ENCODE data around the gene SUFU. TPM values are rescaled to one million over a fixed set of nuclear protein-coding genes. Genes with fewer than 3 reads are reported as not detected.
"Not testable (repeated sequence)": the region's sequence is repeated elsewhere in the genome, so short reads cannot be mapped to it uniquely, and the experiment has no call there.

The SUFU gene
- total and polyA plus RNA-seq, 5 experiments from 2014 or later, result 2.3 to 14.3 (median 7.4) TPM

GRCh38 chr10:102522874-102523249, 19.1 kb downstream of the SUFU start:
- no peak overlapping the region for H3K4me3 Mint-ChIP-seq
- H3K9me3 Mint-ChIP-seq, result no peaks in the 10 kb centered on the region
- POLR2A ChIA-PET, result no interaction called here
- no peak for DNase-seq
- no peaks in the 10 kb centered on the region for H3K27me3 Mint-ChIP-seq
- peak overlapping the region in 1 of 10 donors; percentile 22 for H3K27ac Mint-ChIP-seq
- peaks cover 0 to 54% (median 10%) of the 10 kb centered on the region in 3 donors for H3K36me3 Mint-ChIP-seq
- H3K4me1 Mint-ChIP-seq, result peaks cover 3 to 32% (median 17%) of the 10 kb centered on the region in 4 donors
- no peak for ATAC-seq

GRCh38 chr10:102523250-102524029, 19.7 kb downstream of the SUFU start:
- H3K36me3 Mint-ChIP-seq, result peaks cover 0 to 57% (median 10%) of the 10 kb centered on the region in 3 donors
- no peaks in the 10 kb centered on the region for H3K9me3 Mint-ChIP-seq
- peaks cover 3 to 32% (median 17%) of the 10 kb centered on the region in 4 donors for H3K4me1 Mint-ChIP-seq
- H3K27me3 Mint-ChIP-seq, result no peaks in the 10 kb centered on the region
- no peak overlapping the region for H3K4me3 Mint-ChIP-seq
- H3K27ac Mint-ChIP-seq, result peak overlapping the region in 3 of 10 donors; percentile 36 to 54 (median 49)
- DNase-seq (no peak), ATAC-seq (no peak)
- POLR2A ChIA-PET, result interaction anchor here (0.6 kb wide), 1 partner anchor 9 kb away, joined by 3 read pairs; no protein-coding TSS in a partner anchor

- DNase-seq (no peak), ATAC-seq (no peak)
- Mint-ChIP-seq H3K27me3 (no peaks in the 10 kb centered on the region), H3K9me3 (no peaks in the 10 kb centered on the region), H3K36me3 (peaks cover 0 to 60% (median 10%) of the 10 kb centered on the region in 3 donors), H3K4me1 (peaks cover 3 to 32% (median 18%) of the 10 kb centered on the region in 4 donors), H3K4me3 (no peak overlapping the region), H3K27ac (no peak overlapping the region)
- POLR2A ChIA-PET, result interaction anchor here (0.7 kb wide), 1 partner anchor 648 kb away, joined by 5 read pairs; no protein-coding TSS in a partner anchor
These were observed 21.0 kb downstream of the SUFU start for GRCh38 chr10:102524746-102525145.

- H3K27me3 Mint-ChIP-seq, result no peaks in the 10 kb centered on the region
- H3K4me1 Mint-ChIP-seq, result peaks cover 5 to 19% (median 9%) of the 10 kb centered on the region in 4 donors
- no peak for DNase-seq
- POLR2A ChIA-PET, result interaction anchor here (0.7 kb wide), 1 partner anchor 18 kb away, joined by 4 read pairs; no protein-coding TSS in a partner anchor
- H3K4me3 Mint-ChIP-seq, result no peak overlapping the region
- H3K36me3 Mint-ChIP-seq, result peaks cover 0 to 45% (median 6%) of the 10 kb centered on the region in 3 donors
- no peak for ATAC-seq
- no peak overlapping the region for H3K27ac Mint-ChIP-seq
- no peaks in the 10 kb centered on the region for H3K9me3 Mint-ChIP-seq
These were observed 23.8 kb downstream of the SUFU start for GRCh38 chr10:102527546-102527945.

GRCh38 chr10:102534333-102534732, 30.6 kb downstream of the SUFU start:
- H3K9me3 Mint-ChIP-seq, result no peaks in the 10 kb centered on the region
- no peak for ATAC-seq
- H3K4me3 Mint-ChIP-seq, result no peak overlapping the region
- H3K27me3 Mint-ChIP-seq, result no peaks in the 10 kb centered on the region
- peaks cover 7 to 23% (median 10%) of the 10 kb centered on the region in 4 donors for H3K4me1 Mint-ChIP-seq
- H3K36me3 Mint-ChIP-seq, result peaks cover 0 to 24% (median 0%) of the 10 kb centered on the region in 3 donors
- POLR2A ChIA-PET, result no interaction called here
- no peak overlapping the region for H3K27ac Mint-ChIP-seq
- no peak for DNase-seq

GRCh38 chr10:102534966-102535365, 31.2 kb downstream of the SUFU start:
- DNase-seq, ATAC-seq, H3K9me3 Mint-ChIP-seq, POLR2A ChIA-PET, H3K27me3 Mint-ChIP-seq, H3K4me3 Mint-ChIP-seq: not testable (repeated sequence)
- H3K36me3 Mint-ChIP-seq, result peaks cover 0 to 22% (median 0%) of the 10 kb centered on the region in 3 donors
- H3K27ac Mint-ChIP-seq, result peak overlapping the region in 1 of 10 donors; percentile 59
- peaks cover 7 to 23% (median 10%) of the 10 kb centered on the region in 4 donors for H3K4me1 Mint-ChIP-seq

GRCh38 chr10:102535481-102536147, 31.8 kb downstream of the SUFU start:
- no peak for ATAC-seq
- H3K4me3 Mint-ChIP-seq, result no peak overlapping the region
- peaks cover 0 to 22% (median 0%) of the 10 kb centered on the region in 3 donors for H3K36me3 Mint-ChIP-seq
- H3K27ac Mint-ChIP-seq, result no peak overlapping the region
- peaks cover 7 to 23% (median 10%) of the 10 kb centered on the region in 4 donors for H3K4me1 Mint-ChIP-seq
- H3K9me3 Mint-ChIP-seq, result no peaks in the 10 kb centered on the region
- DNase-seq, result no peak
- POLR2A ChIA-PET, result no interaction called here
- H3K27me3 Mint-ChIP-seq, result no peaks in the 10 kb centered on the region

- POLR2A ChIA-PET, result no interaction called here
- Mint-ChIP-seq H3K4me1 (peaks cover 6 to 18% (median 8%) of the 10 kb centered on the region in 4 donors), H3K27me3 (no peaks in the 10 kb centered on the region), H3K27ac (no peak overlapping the region), H3K4me3 (no peak overlapping the region), H3K36me3 (peaks cover 0 to 24% (median 0%) of the 10 kb centered on the region in 3 donors), H3K9me3 (no peaks in the 10 kb centered on the region)
- DNase-seq, result no peak
- ATAC-seq, result no peak
These were observed 33.6 kb downstream of the SUFU start for GRCh38 chr10:102537367-102537766.

GRCh38 chr10:102537948-102538347, 34.2 kb downstream of the SUFU start:
- POLR2A ChIA-PET, result no interaction called here
- Mint-ChIP-seq H3K4me1 (peaks cover 5 to 18% (median 11%) of the 10 kb centered on the region in 4 donors), H3K27me3 (no peaks in the 10 kb centered on the region), H3K9me3 (no peaks in the 10 kb centered on the region), H3K36me3 (peaks cover 0 to 25% (median 0%) of the 10 kb centered on the region in 3 donors), H3K4me3 (no peak overlapping the region), H3K27ac (peak overlapping the region in 1 of 10 donors; percentile 15)
- ATAC-seq (no peak), DNase-seq (no peak)

- peaks cover 0 to 25% (median 0%) of the 10 kb centered on the region in 3 donors for H3K36me3 Mint-ChIP-seq
- peaks cover 5 to 18% (median 13%) of the 10 kb centered on the region in 4 donors for H3K4me1 Mint-ChIP-seq
- no peak overlapping the region for H3K4me3 Mint-ChIP-seq
- H3K9me3 Mint-ChIP-seq, result no peaks in the 10 kb centered on the region
- no peak for DNase-seq
- POLR2A ChIA-PET, result no interaction called here
- H3K27me3 Mint-ChIP-seq, result no peaks in the 10 kb centered on the region
- H3K27ac Mint-ChIP-seq, result peak overlapping the region in 1 of 10 donors; percentile 22
- ATAC-seq, result no peak
These were observed 35.0 kb downstream of the SUFU start for GRCh38 chr10:102538811-102539210.

GRCh38 chr10:102540023-102540422, 36.3 kb downstream of the SUFU start:
- H3K27me3 Mint-ChIP-seq, result no peaks in the 10 kb centered on the region
- ATAC-seq, result peak in 1 of 2 donors; percentile 48
- POLR2A ChIA-PET, result no interaction called here
- no peak overlapping the region for H3K4me3 Mint-ChIP-seq
- H3K27ac Mint-ChIP-seq, result no peak overlapping the region
- peaks cover 0 to 22% (median 0%) of the 10 kb centered on the region in 3 donors for H3K36me3 Mint-ChIP-seq
- H3K4me1 Mint-ChIP-seq, result peaks cover 3 to 18% (median 12%) of the 10 kb centered on the region in 4 donors
- DNase-seq, result no peak
- no peaks in the 10 kb centered on the region for H3K9me3 Mint-ChIP-seq

- POLR2A ChIA-PET, result no interaction called here
- Mint-ChIP-seq H3K4me1 (peaks cover 9 to 18% (median 10%) of the 10 kb centered on the region in 4 donors), H3K27me3 (no peaks in the 10 kb centered on the region), H3K4me3 (no peak overlapping the region), H3K9me3 (no peaks in the 10 kb centered on the region), H3K27ac (no peak overlapping the region), H3K36me3 (peaks cover 0 to 14% (median 4%) of the 10 kb centered on the region in 3 donors)
- ATAC-seq (no peak), DNase-seq (no peak)
These were observed 39.1 kb downstream of the SUFU start for GRCh38 chr10:102542800-102543418.
